HepG2 (cell line): ENCODE data around the gene ZNF181. TPM values are rescaled to one million over a fixed set of nuclear protein-coding genes. Genes with fewer than 3 reads are reported as not detected.
A peak's percentile ranks its signal among the peaks of the same experiment; 100 is the strongest.

Experiments
- ATAC-seq: fragments of 200-7000 bp; cut with Tn5 transposase; 3 replicates; pipeline ENCODE4 v1.9.1; 2020; ENCODE audit warnings: mild to moderate bottlenecking, moderate library complexity
- Bru-seq: library from RNA; stranded (reverse); fragments of 400-500 nt; gene quantifications from one replicate; lab custom pipeline; 2021; lab: Mats Ljungman, UMichigan
- BruChase-seq, 2 experiments: library from RNA; stranded (reverse); fragments of 400-500 nt; gene quantifications; one replicate each; lab custom pipeline; 2021; lab: Mats Ljungman, UMichigan
- BruUV-seq: library from RNA; stranded (reverse); fragments of 400-500 nt; replicated peaks from 2 replicates; lab custom pipeline; 2021; lab: Mats Ljungman, UMichigan
- CTCF ChIA-PET: fragments of 300-600 bp; formaldehyde crosslinking; extraction: SDS; loops from one replicate; lab custom pipeline; 2021; ENCODE audit warnings: low total read pairs, inconsistent platforms, low intra/inter-chr PET ratio; lab: Yijun Ruan, JAX
- POLR2A ChIA-PET: fragments of 350-600 bp; sonication (Branson Sonifier 250); formaldehyde crosslinking; loops from one replicate; lab custom pipeline; 2020; ENCODE audit warnings: antibody characterized with exemption, inconsistent platforms; lab: Yijun Ruan, JAX
- DNase-seq: peaks from one replicate; pipeline ENCODE4 v3.0.0-alpha.2; 2015; ENCODE audit warnings: low spot score
- FAIRE-seq: peaks from 3 replicates; lab custom pipeline; 2011; peaks lifted over from hg19 to GRCh38; lab: Jason Lieb, UNC
- H2AFZ ChIP-seq: one replicate; pipeline ENCODE4 v1.6.1; 2011; ENCODE audit warnings: low read length, inconsistent platforms
- H3K27ac ChIP-seq: fragments of 300-600 bp; 3 replicates; pipeline ENCODE4 v1.8.0; 2011; ENCODE audit warnings: mixed run types, mild to moderate bottlenecking, mixed read lengths, low read length, inconsistent platforms; ENCODE audit not compliant: insufficient read depth; ENCODE audit errors: extremely low read length
- H3K27me3 ChIP-seq, 2 experiments: fragments of 200-600 bp in 1 of 2; 2 replicates in 1 of 2; 3 replicates in 1 of 2; pipeline versions ENCODE4 v1.6.0 to v1.8.0; 2011; ENCODE audit warnings: low read length in 2 of 2, mild to moderate bottlenecking in 2 of 2, moderate library complexity in 2 of 2, inconsistent platforms in 1 of 2; ENCODE audit not compliant: insufficient read depth in 2 of 2, control insufficient read depth in 1 of 2
- H3K36me3 ChIP-seq, 2 experiments: fragments of 200-600 bp in 1 of 2; replicated peaks in 1 of 2; 2 replicates in 1 of 2; 3 replicates in 1 of 2; pipeline versions ENCODE4 v1.5.1 to v1.8.0; 2011; ENCODE audit warnings: low read length in 2 of 2, inconsistent platforms in 1 of 2; ENCODE audit not compliant: insufficient read depth in 2 of 2, control insufficient read depth in 1 of 2
- H3K4me1 ChIP-seq: 2 replicates; pipeline ENCODE4 v1.5.1; 2012; ENCODE audit warnings: low read length, inconsistent platforms; ENCODE audit not compliant: insufficient read depth
- H3K4me2 ChIP-seq: 2 replicates; pipeline ENCODE4 v1.6.0; 2011; ENCODE audit warnings: low read depth, low read length, inconsistent platforms
- H3K4me3 ChIP-seq, 3 experiments: fragments of 200-600 bp in 1 of 3; sonication (generic), shearing (Covaris generic) in 1 of 3; replicated peaks in 1 of 3; 2 replicates each; pipeline ENCODE4 v1.5.1; 2011 to 2016; ENCODE audit warnings: low read length in 3 of 3, inconsistent platforms in 2 of 3, low read depth in 2 of 3, mild to moderate bottlenecking in 2 of 3, control low read depth in 1 of 3, mixed read lengths in 1 of 3; ENCODE audit not compliant: insufficient read depth in 1 of 3
- H3K79me2 ChIP-seq: one replicate; pipeline ENCODE4 v1.6.1; 2011; ENCODE audit warnings: low read length, inconsistent platforms; ENCODE audit not compliant: insufficient read depth
- H3K9ac ChIP-seq: 2 replicates; pipeline ENCODE4 v1.6.0; 2011; ENCODE audit warnings: mild to moderate bottlenecking, low read depth, low read length, inconsistent platforms; ENCODE audit not compliant: insufficient read depth
- H3K9me3 ChIP-seq: 2 replicates; pipeline ENCODE4 v1.5.1; 2012; ENCODE audit warnings: mild to moderate bottlenecking, low read length
- H4K20me1 ChIP-seq: 2 replicates; pipeline ENCODE4 v1.6.0; 2011; ENCODE audit warnings: inconsistent platforms, mild to moderate bottlenecking, low read length, moderate library complexity; ENCODE audit not compliant: insufficient read depth
- HDAC1 ChIP-seq: sonication (generic); formaldehyde crosslinking; IDR thresholded peaks from 2 replicates; pipeline ENCODE4 v1.5.1; 2020; ENCODE audit warnings: mild to moderate bottlenecking, missing genetic modification reagents
- KAT8 ChIP-seq: IDR thresholded peaks from 2 replicates; pipeline ENCODE4 v1.6.1; 2016; ENCODE audit warnings: missing genetic modification reagents, missing compliant biosample characterization
- KMT2B ChIP-seq: IDR thresholded peaks from 2 replicates; pipeline ENCODE4 v1.6.1; 2016; ENCODE audit warnings: missing genetic modification reagents, missing compliant biosample characterization
- NFYB ChIP-seq: sonication (generic); formaldehyde crosslinking; IDR thresholded peaks from 2 replicates; pipeline ENCODE4 v1.4.0; 2020; ENCODE audit warnings: missing genetic modification reagents
- POLR2A ChIP-seq, 2 experiments: IDR thresholded peaks; 2 replicates each; pipeline ENCODE4 v1.6.1; 2011; ENCODE audit warnings: low read depth in 2 of 2, low read length in 2 of 2, mild to moderate bottlenecking in 1 of 2, moderate library complexity in 1 of 2; ENCODE audit not compliant: insufficient read depth in 1 of 2
- SMYD3 ChIP-seq: sonication (generic); formaldehyde crosslinking; IDR thresholded peaks from 2 replicates; pipeline ENCODE4 v1.8.1; 2023; ENCODE audit warnings: mild to moderate bottlenecking, missing genetic modification reagents
- ZNF543 ChIP-seq: sonication (generic); formaldehyde crosslinking; IDR thresholded peaks from 2 replicates; pipeline ENCODE4 v1.4.0; 2020; ENCODE audit warnings: mild to moderate bottlenecking, missing genetic modification reagents
- ZNF569 ChIP-seq: sonication (generic); formaldehyde crosslinking; IDR thresholded peaks from 2 replicates; pipeline ENCODE4 v1.5.0; 2020; ENCODE audit warnings: mild to moderate bottlenecking, missing genetic modification reagents, moderate library complexity, borderline replicate concordance
- ZNF777 ChIP-seq: sonication (generic); formaldehyde crosslinking; IDR thresholded peaks from 2 replicates; pipeline ENCODE4 v1.4.0; 2020; ENCODE audit warnings: missing genetic modification reagents
- WGBS: methylation state at CpG from one replicate; pipeline ENCODE4 v1.1.6; 2017; ENCODE audit warnings: low lambda C conversion rate; 5-methylcytosine and 5-hydroxymethylcytosine counted together
- in situ Hi-C: cut with HindIII; loops from 2 replicates; pipeline ENCODE4 v1.10.0; 2017; ENCODE audit warnings: low pct_unique_long_range_greater_than_20kb; ENCODE audit not compliant: extremely low pct_ligation_motif_present
- intact Hi-C: fragments of 100-400 bp; cut with micrococcal nuclease; formaldehyde crosslinking; loops from one replicate; pipeline ENCODE4 v1.10.0; 2022; ENCODE audit not compliant: unreplicated experiment
- long read RNA-seq, 2 experiments: library from RNA in 1 of 2; library from polyadenylated mRNA in 1 of 2; stranded (forward) in 1 of 2; unstranded in 1 of 2; transcript quantifications; one replicate each; pipeline ENCODE4 v2.0.0, GENCODE V29; 2019 to 2022
- polyA minus RNA-seq, 3 experiments: library from RNA; depleted of rRNA, polyadenylated mRNA; stranded (reverse); fragments of >200 nt; gene quantifications; 2 replicates each; pipeline ENCODE4 v1.2.3, GENCODE V29; 2011; ENCODE audit warnings: low replicate concordance in 1 of 3
- polyA plus RNA-seq, 8 experiments: library from polyadenylated mRNA; depleted of rRNA in 3 of 8; stranded (reverse) in 7 of 8; unstranded in 1 of 8; fragments of >200 nt; fragmentation: Illumina TruSeq in 4 of 8; extraction: Trizol in 4 of 8; gene quantifications; 2 replicates each; pipeline versions ENCODE4 v1.2.1 to v1.2.3, GENCODE V29; 2011 to 2016; ENCODE audit warnings: low read depth in 4 of 8, missing spikeins in 1 of 8, mixed read lengths in 1 of 8; ENCODE audit not compliant: insufficient read depth in 1 of 8
- total RNA-seq, 5 experiments: library from RNA; depleted of rRNA; stranded (reverse); fragments of >200 nt; fragmentation: Illumina TruSeq; extraction: Trizol; gene quantifications; 2 replicates each; pipeline ENCODE4 v1.2.3, GENCODE V29; 2016; ENCODE audit warnings: low read depth in 1 of 5
- TF ChIP-seq, protein P1 (sequence below): sonication (generic); formaldehyde crosslinking; IDR thresholded peaks from 2 replicates; pipeline ENCODE4 v1.5.0; 2020; ENCODE audit warnings: missing genetic modification reagents, mild to moderate bottlenecking, borderline replicate concordance
- TF ChIP-seq, protein P2 (sequence below): sonication (generic); formaldehyde crosslinking; IDR thresholded peaks from 2 replicates; pipeline ENCODE4 v1.5.0; 2020; ENCODE audit warnings: missing genetic modification reagents
- TF ChIP-seq, protein P3 (sequence below): sonication (generic); formaldehyde crosslinking; IDR thresholded peaks from 2 replicates; pipeline ENCODE4 v1.5.1; 2020; ENCODE audit warnings: mild to moderate bottlenecking, missing genetic modification reagents, borderline replicate concordance
- TF ChIP-seq, protein P4 (sequence below): sonication (generic); IDR thresholded peaks from 2 replicates; pipeline ENCODE4 v1.6.1; 2016; ENCODE audit warnings: low read depth, borderline replicate concordance

ZNF181 gene
- total RNA-seq (2016; rRNA removed; fragmentation: Illumina TruSeq; extraction: Trizol), result 15.5 and 22.3 TPM in 2 replicates
- 0.97 and 1.6 TPM in 2 replicates for total RNA-seq (2016; cell fraction: cytosol; rRNA removed; fragmentation: Illumina TruSeq; extraction: Trizol; ENCODE audit: low read depth)
- 15.1 and 24.5 TPM in 2 replicates for total RNA-seq (2016; cell fraction: insoluble cytoplasmic fraction; rRNA removed; fragmentation: Illumina TruSeq; extraction: Trizol)
- total RNA-seq (2016; cell fraction: membrane; rRNA removed; fragmentation: Illumina TruSeq; extraction: Trizol), result 7.6 and 7.7 TPM in 2 replicates
- 12.1 and 13.1 TPM in 2 replicates for total RNA-seq (2016; cell fraction: nucleus; rRNA removed; fragmentation: Illumina TruSeq; extraction: Trizol)
- polyA plus RNA-seq (2011; rRNA removed), result 9.0 and 10.6 TPM in 2 replicates
- 5.5 and 7.0 TPM in 2 replicates for polyA plus RNA-seq (2011; cell fraction: cytosol; rRNA removed)
- 12.2 and 15.0 TPM in 2 replicates for polyA plus RNA-seq (2011; cell fraction: nucleus; rRNA removed)
- polyA plus RNA-seq (2012), result 6.8 and 6.9 TPM in 2 replicates
- polyA plus RNA-seq (2016; cell fraction: cytosol; fragmentation: Illumina TruSeq; extraction: Trizol; ENCODE audit: low read depth), result 0.44 and 0.68 TPM in 2 replicates
- 12.3 and 15.9 TPM in 2 replicates for polyA plus RNA-seq (2016; cell fraction: insoluble cytoplasmic fraction; fragmentation: Illumina TruSeq; extraction: Trizol; ENCODE audit: low read depth)
- 1.6 and 2.1 TPM in 2 replicates for polyA plus RNA-seq (2016; cell fraction: membrane; fragmentation: Illumina TruSeq; extraction: Trizol; ENCODE audit: low read depth)
- polyA plus RNA-seq (2016; cell fraction: nucleus; fragmentation: Illumina TruSeq; extraction: Trizol; ENCODE audit: insufficient read depth, low read depth), result 17.4 and 17.8 TPM in 2 replicates
- 2.1 and 3.9 TPM in 2 replicates for polyA minus RNA-seq (2011; rRNA and poly(A)+ RNA removed; ENCODE audit: low replicate concordance)
- polyA minus RNA-seq (2011; cell fraction: cytosol; rRNA and poly(A)+ RNA removed), result 2.2 and 5.8 TPM in 2 replicates
- polyA minus RNA-seq (2011; cell fraction: nucleus; rRNA and poly(A)+ RNA removed), result 16.2 and 23.7 TPM in 2 replicates
- Bru-seq, nascent RNA, result percentile 75 among the genes with signal in this experiment
- BruChase-seq, experiment 1, labeled RNA remaining after a 6-hour chase, result percentile 50 among the genes with signal in this experiment
- BruChase-seq, experiment 2, labeled RNA remaining after a 2-hour chase, result percentile 67 among the genes with signal in this experiment
- long read RNA-seq, experiment 1, partial matches to known transcripts, result 0 of 7 reads
- long read RNA-seq, experiment 1, other reads (novel, unspliced or antisense), result 5 of 7 reads
- long read RNA-seq, experiment 2, partial matches to known transcripts, result 0 of 11 reads
- long read RNA-seq, experiment 2, other reads (novel, unspliced or antisense), result 10 of 11 reads

DNA sequence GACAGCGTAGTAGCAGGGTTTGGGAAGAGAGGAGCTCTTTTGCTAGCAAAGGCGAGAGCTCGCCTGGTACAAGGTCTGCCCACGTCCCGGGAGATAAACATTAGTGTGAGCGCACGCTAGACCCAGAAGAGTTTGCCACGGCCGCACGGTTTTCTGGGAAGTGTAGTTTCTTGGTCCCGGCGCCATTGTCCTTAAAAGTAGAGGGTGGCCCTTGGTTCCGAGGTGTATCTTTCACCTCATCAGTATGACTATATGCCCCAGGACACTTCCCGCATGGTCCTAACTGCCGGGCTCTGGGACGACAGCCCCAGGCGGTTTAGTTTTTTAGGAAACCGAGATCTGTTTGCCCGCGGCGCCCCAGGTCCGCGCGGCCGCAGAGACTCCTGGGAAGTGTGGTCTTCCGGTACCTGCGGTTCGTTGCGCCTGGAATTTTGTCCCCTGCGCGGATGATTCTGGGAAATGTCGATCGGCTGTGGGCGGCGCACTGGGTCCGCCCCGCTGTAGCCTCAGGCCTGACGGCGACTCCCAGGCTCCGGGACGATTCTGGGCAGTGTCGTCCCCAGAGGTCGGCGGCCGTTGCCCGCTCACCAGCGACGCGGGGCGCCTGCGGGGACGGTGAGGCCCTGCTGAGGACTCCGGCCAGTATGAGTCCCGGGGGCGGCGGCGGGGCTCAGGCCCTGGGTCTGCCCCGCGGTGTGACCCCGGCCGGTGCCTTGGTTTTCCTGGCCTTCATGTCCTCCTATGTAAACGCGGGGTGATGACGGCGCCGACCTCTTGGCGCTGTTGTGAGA is at the start of gene ZNF181:
Gene ZNF181 (plus strand): TSS at position 498 of the 791 bp plus-strand sequence. CDS start 795 bp downstream, outside the sequence.
- intact Hi-C loops, result loop anchor here (1.0 kb wide), 2 partner anchors 39 to 192 kb away; partner anchors contain the start of genes ZNF30 and ZNF599
- H4K20me1 ChIP-seq, result no peaks in the 10 kb centered on the region
- ChIA-PET POLR2A (interaction anchor here (1.0 to 1.7 kb wide), 5 partner anchors 12 to 306 kb away, joined by 3 to 10 read pairs (median 4); partner anchors contain the start of gene ZNF30), CTCF (no interaction called here)
- no peaks in the 10 kb centered on the region for H3K9me3 ChIP-seq
- DNase-seq, result peak; percentile 86
- H3K4me2 ChIP-seq, result peak within 1 kb of the TSS; percentile 94
- H3K79me2 ChIP-seq, result peaks cover 7% of the 10 kb centered on the region
- peak within 1 kb of the TSS; percentile 98 for H3K27ac ChIP-seq
- peak; percentile 72 for FAIRE-seq
- H2AFZ ChIP-seq, result peak within 1 kb of the TSS; percentile 82
- no TSS peak for BruUV-seq
- in situ Hi-C loops, result no loop called here
- peak within 1 kb of the TSS; percentile 75 to 79 (median 78) for H3K4me3 ChIP-seq
- WGBS, result 3% methylated on average over 22 of the region's 67 CpGs
- H3K36me3 ChIP-seq, result peaks cover 0 to 2% of the 10 kb centered on the region in 2 experiments; a peak in 3 of 5 replicates
- peaks cover 34% of the 10 kb centered on the region for H3K4me1 ChIP-seq
- peak within 1 kb of the TSS; percentile 91 for H3K9ac ChIP-seq
- H3K27me3 ChIP-seq, result no peaks in the 10 kb centered on the region; a peak in 1 of 5 replicates
- peak; percentile 92 for ATAC-seq
- TF ChIP-seq SMYD3 (CRISPR knock-in tag), result peak; percentile 15; the same call in 1 of the 2 replicates
- TF ChIP-seq, protein P1, sequence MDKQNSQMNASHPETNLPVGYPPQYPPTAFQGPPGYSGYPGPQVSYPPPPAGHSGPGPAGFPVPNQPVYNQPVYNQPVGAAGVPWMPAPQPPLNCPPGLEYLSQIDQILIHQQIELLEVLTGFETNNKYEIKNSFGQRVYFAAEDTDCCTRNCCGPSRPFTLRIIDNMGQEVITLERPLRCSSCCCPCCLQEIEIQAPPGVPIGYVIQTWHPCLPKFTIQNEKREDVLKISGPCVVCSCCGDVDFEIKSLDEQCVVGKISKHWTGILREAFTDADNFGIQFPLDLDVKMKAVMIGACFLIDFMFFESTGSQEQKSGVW (CRISPR knock-in tag), result 0 out of 2 replicates have a peak, but pooled peaks have one; percentile 76
- peak; percentile 49; the same call in 1 of the 2 replicates for TF ChIP-seq ZNF777 (CRISPR knock-in tag)
- TF ChIP-seq ZNF569 (CRISPR knock-in tag), result no peak
- TF ChIP-seq KAT8 (CRISPR knock-in tag), result peak; percentile 91
- peak; percentile 70 for TF ChIP-seq HDAC1
- TF ChIP-seq, protein P2, sequence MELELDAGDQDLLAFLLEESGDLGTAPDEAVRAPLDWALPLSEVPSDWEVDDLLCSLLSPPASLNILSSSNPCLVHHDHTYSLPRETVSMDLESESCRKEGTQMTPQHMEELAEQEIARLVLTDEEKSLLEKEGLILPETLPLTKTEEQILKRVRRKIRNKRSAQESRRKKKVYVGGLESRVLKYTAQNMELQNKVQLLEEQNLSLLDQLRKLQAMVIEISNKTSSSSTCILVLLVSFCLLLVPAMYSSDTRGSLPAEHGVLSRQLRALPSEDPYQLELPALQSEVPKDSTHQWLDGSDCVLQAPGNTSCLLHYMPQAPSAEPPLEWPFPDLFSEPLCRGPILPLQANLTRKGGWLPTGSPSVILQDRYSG (CRISPR knock-in tag), result no peak
- TF ChIP-seq KMT2B (CRISPR knock-in tag), result peak; percentile 76; the same call in 1 of the 2 replicates
- 0 out of 2 replicates have a peak, but pooled peaks have one; percentile 21 for TF ChIP-seq NFYB (CRISPR knock-in tag)
- 0 out of 2 replicates have a peak, but pooled peaks have one; percentile 66 for TF ChIP-seq ZNF543
- TF ChIP-seq, protein P3, sequence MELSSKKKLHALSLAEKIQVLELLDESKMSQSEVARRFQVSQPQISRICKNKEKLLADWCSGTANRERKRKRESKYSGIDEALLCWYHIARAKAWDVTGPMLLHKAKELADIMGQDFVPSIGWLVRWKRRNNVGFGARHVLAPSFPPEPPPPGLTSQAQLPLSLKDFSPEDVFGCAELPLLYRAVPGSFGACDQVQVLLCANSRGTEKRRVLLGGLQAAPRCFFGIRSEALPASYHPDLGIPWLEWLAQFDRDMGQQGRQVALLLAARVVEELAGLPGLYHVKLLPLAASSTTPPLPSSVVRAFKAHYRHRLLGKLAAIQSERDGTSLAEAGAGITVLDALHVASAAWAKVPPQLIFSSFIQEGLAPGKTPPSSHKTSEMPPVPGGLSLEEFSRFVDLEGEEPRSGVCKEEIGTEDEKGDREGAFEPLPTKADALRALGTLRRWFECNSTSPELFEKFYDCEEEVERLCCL, result no peak
- TF ChIP-seq, protein P4, sequence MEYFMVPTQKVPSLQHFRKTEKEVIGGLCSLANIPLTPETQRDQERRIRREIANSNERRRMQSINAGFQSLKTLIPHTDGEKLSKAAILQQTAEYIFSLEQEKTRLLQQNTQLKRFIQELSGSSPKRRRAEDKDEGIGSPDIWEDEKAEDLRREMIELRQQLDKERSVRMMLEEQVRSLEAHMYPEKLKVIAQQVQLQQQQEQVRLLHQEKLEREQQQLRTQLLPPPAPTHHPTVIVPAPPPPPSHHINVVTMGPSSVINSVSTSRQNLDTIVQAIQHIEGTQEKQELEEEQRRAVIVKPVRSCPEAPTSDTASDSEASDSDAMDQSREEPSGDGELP, result no peak
- peak; percentile 88 for TF ChIP-seq POLR2A (IDR thresholded peaks at IDR 0.05; ENCODE audit: insufficient read depth in 1 of 2, low read depth in 2 of 2, low read length in 2 of 2)
